GM12865 (cell line): ENCODE data around the gene UTRN.

Source experiments
- DNase-seq: peaks from one replicate; pipeline ENCODE4 v3.0.0; 2010; ENCODE audit warnings: low read depth
- H3K4me3 ChIP-seq: 2 replicates; pipeline ENCODE4 v1.5.1; 2011; ENCODE audit warnings: mild to moderate bottlenecking, low read depth, low read length, control low read depth
- TF ChIP-seq, protein P1 (sequence below): IDR thresholded peaks from 2 replicates; pipeline ENCODE4 v1.5.1; 2011; ENCODE audit warnings: low read length, control low read depth, low read depth, inconsistent platforms; ENCODE audit not compliant: insufficient read depth; ENCODE audit errors: missing control alignments

The UTRN gene

DNA sequence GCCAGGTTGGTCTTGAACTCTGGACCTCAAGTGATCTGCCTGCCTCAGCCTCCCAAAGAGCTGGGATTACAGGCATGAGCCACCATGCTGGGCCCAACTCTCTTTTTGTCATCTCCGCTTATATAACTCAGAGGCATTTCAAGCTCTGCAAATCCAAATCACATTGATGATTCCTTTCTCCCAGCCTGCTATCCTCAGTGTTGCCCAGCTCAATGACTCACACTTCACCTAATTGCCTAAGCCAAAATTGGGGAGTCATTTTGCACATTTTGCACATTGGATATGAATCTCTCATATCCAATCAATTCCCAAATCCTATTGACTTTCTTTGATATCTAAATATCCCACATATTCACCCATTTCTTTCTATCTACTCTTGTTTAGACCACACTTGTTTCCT is 3.9 kb downstream of the UTRN start:
- TF ChIP-seq, protein P1, sequence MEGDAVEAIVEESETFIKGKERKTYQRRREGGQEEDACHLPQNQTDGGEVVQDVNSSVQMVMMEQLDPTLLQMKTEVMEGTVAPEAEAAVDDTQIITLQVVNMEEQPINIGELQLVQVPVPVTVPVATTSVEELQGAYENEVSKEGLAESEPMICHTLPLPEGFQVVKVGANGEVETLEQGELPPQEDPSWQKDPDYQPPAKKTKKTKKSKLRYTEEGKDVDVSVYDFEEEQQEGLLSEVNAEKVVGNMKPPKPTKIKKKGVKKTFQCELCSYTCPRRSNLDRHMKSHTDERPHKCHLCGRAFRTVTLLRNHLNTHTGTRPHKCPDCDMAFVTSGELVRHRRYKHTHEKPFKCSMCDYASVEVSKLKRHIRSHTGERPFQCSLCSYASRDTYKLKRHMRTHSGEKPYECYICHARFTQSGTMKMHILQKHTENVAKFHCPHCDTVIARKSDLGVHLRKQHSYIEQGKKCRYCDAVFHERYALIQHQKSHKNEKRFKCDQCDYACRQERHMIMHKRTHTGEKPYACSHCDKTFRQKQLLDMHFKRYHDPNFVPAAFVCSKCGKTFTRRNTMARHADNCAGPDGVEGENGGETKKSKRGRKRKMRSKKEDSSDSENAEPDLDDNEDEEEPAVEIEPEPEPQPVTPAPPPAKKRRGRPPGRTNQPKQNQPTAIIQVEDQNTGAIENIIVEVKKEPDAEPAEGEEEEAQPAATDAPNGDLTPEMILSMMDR = no peak
- H3K4me3 ChIP-seq = no peak overlapping the region
- DNase-seq = no peak

DNA sequence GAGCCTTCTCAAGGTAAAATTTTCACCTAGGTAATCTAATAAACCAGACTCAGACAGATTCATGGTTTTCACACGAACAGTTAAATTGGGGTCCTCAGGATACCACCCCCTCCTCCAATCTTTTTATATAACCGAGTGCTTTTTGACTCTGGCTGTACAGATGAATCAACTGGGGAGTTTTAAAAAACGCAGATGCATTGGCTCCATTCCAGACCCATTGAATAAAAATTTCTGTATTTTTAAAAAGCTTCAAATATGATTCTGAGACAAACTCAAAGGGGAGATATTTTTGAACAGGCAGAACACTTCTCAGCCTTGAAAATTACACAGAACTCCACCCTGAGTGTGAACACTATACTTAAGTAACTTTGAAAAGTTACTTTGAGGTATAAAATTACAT is 7.2 kb downstream of the UTRN start:
- no peak for DNase-seq
- TF ChIP-seq, protein P1 = no peak
- no peak overlapping the region for H3K4me3 ChIP-seq

DNA sequence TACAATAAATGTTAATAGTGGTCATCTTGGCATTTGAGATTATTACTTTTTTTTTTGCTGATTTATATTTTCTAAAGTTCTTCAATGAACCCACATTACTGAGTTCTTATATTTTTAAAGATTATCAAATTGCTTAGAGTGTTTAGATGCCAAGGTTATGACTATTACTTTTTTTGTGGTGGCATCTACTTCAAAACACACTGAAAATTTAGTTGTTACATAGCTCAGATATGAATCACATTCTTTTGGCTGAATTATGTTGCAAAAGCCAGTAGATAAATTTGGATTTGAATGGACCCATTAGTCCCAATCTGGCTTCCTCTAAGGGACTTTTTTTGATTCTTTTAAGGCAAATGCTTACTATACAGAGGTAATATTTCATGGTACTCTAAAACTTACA is 8.9 kb downstream of the UTRN start:
- H3K4me3 ChIP-seq = no peak overlapping the region
- TF ChIP-seq, protein P1 = no peak
- no peak for DNase-seq

DNA sequence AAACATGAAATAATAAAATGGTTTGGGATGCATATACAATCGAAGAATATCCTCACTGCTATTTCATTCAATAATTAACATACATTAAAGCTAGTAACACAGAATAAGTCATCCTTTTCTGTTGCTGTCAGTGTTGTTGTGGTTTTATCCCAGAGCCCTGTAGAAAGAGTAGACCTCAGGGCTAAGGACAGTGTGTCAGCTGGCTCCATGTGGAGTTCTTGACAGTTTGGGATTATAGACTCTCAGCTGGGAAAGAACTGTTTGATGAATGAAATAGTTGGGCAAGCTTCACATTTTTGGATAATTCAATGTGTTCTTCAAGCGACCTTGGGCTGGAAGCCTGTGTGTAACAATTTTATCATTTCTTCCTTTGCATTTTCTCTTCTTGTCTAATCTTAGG is 10.1 kb downstream of the UTRN start:
- DNase-seq = no peak
- TF ChIP-seq, protein P1 = no peak
- no peak overlapping the region for H3K4me3 ChIP-seq

DNA sequence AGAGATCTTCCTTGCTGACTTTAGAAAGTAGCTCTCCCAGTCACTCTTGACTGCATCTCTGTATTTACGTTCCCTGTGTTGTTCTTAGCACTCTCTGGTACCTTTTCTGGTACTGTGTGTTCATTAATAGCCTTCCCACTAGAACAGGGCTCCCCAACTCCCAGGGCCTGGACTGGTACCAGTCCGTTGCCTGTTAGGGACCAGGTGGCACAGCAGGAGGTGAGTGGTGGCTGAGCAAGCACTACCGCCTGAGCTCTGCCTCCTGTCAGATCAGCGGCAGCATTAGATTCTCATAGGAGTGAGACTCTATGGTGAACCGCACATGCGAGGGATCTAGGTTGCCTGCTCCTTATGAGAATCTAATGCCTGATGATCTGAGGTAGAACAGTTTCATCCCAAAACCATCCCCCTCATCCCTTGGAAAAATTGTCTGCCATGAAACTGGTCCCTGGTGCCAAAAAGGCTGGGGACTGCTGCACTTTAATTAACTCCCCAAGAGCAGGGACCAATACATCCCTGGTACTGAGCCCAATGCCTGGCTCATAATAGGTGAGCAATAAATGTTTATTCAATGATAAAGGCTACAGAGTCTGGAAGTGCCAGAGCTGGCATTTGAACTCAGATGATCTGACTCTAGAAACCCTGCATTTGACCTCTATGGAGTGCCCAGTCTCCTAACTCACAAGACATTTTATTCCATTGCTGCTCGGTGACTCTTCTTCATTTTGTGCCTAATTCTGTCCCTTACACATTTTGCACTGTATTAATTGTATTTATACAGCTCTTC is 11.0 kb downstream of the UTRN start:
- no peak overlapping the region for H3K4me3 ChIP-seq
- DNase-seq = no peak
- TF ChIP-seq, protein P1 = no peak

DNA sequence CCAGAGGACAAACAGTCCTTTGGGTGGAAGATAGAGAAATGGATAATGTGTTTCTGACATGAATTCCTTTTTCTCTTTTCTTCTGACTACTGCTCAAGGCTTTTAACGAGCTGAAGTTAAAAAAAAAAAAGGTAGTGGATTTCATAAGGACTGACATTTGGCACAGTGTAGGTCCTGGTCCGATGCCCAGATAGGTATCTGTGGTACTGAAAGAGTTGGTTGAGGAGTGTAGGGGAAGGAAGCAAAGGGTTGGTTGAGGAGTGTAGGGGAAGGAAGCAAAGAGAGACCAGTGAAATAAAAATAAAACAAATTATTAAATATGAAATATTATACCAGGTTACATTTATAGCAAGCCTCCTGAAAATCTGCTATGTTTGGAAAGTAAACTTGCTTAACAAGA is 11.8 kb downstream of the UTRN start:
- no peak overlapping the region for H3K4me3 ChIP-seq
- TF ChIP-seq, protein P1 = no peak
- no peak for DNase-seq
